PFSK-1 (cell line): Measurements from ENCODE around the gene CWC15.

Experiments
- FOXP2 ChIP-seq: optimal IDR thresholded peaks from 2 replicates; pipeline ENCODE3; 2011; ENCODE audit warnings: borderline replicate concordance, control low read depth, inconsistent platforms; ENCODE audit not compliant: insufficient read depth; ENCODE audit errors: extremely low read length, extremely low read depth
- POLR2AphosphoS5 ChIP-seq: IDR thresholded peaks from 2 replicates; pipeline ENCODE4 v1.6.1; 2012; ENCODE audit warnings: low read depth, mild to moderate bottlenecking, control low read depth, low read length, moderate library complexity
- REST ChIP-seq, 2 experiments: IDR thresholded peaks; 2 replicates each; pipeline versions ENCODE4 v1.6.1 to v1.8.0; 2011 to 2012; ENCODE audit warnings: low read depth in 2 of 2, low read length in 2 of 2, control low read depth in 1 of 2, inconsistent platforms in 1 of 2, mild to moderate bottlenecking in 1 of 2, moderate library complexity in 1 of 2; ENCODE audit not compliant: insufficient read depth in 1 of 2
- SIN3A ChIP-seq: IDR thresholded peaks from 2 replicates; pipeline ENCODE4 v1.6.1; 2012; ENCODE audit warnings: mild to moderate bottlenecking, low read length, moderate library complexity, borderline replicate concordance; ENCODE audit not compliant: insufficient read depth
- TAF1 ChIP-seq: IDR thresholded peaks from 2 replicates; pipeline ENCODE4 v1.6.1; 2012; ENCODE audit warnings: low read length, control low read depth, borderline replicate concordance; ENCODE audit not compliant: insufficient read depth

Gene CWC15

GRCh38 chr11:94987378-94987777, 14.0 kb upstream of the CWC15 start:
- no peak for TF ChIP-seq REST (IDR thresholded peaks at IDR 0.05; ENCODE audit: insufficient read depth in 1 of 2, low read depth in 2 of 2, low read length in 2 of 2)
- TF ChIP-seq SIN3A = no peak
- TF ChIP-seq POLR2AphosphoS5 = no peak
- no peak for TF ChIP-seq FOXP2
- TF ChIP-seq TAF1 = no peak

- no peak for TF ChIP-seq POLR2AphosphoS5
- TF ChIP-seq TAF1 = no peak
- TF ChIP-seq REST (IDR thresholded peaks at IDR 0.05; ENCODE audit: insufficient read depth in 1 of 2, low read depth in 2 of 2, low read length in 2 of 2) = no peak
- no peak for TF ChIP-seq FOXP2
- no peak for TF ChIP-seq SIN3A
These were observed 2.2 kb upstream of the CWC15 start for GRCh38 chr11:94975599-94975998.

GRCh38 chr11:94974178-94974577, 822 bp upstream of the CWC15 start:
- no peak for TF ChIP-seq SIN3A
- no peak for TF ChIP-seq FOXP2
- no peak for TF ChIP-seq TAF1
- no peak for TF ChIP-seq POLR2AphosphoS5
- TF ChIP-seq REST (IDR thresholded peaks at IDR 0.05; ENCODE audit: insufficient read depth in 1 of 2, low read depth in 2 of 2, low read length in 2 of 2) = no peak

- TF ChIP-seq REST (IDR thresholded peaks at IDR 0.05; ENCODE audit: insufficient read depth in 1 of 2, low read depth in 2 of 2, low read length in 2 of 2) = no peak
- no peak for TF ChIP-seq TAF1
- no peak for TF ChIP-seq FOXP2
- no peak for TF ChIP-seq SIN3A
- no peak for TF ChIP-seq POLR2AphosphoS5
These were observed 657 bp downstream of the CWC15 start for GRCh38 chr11:94972700-94973098.

GRCh38 chr11:94968334-94968958, 4.9 kb downstream of the CWC15 start:
- TF ChIP-seq TAF1 = no peak
- TF ChIP-seq SIN3A = no peak
- no peak for TF ChIP-seq FOXP2
- no peak for TF ChIP-seq REST (IDR thresholded peaks at IDR 0.05; ENCODE audit: insufficient read depth in 1 of 2, low read depth in 2 of 2, low read length in 2 of 2)
- no peak for TF ChIP-seq POLR2AphosphoS5
